Inflammatory macrophage treated with lipopolysaccharide for 1 hour (primary cell): ENCODE measurements around the gene GSTM1.
"Not testable (repeated sequence)": the region's sequence is repeated elsewhere in the genome, so short reads cannot be mapped to it uniquely, and the experiment has no call there.

Source experiments
- DNase-seq, 2 donors: peaks; one replicate each; pipeline ENCODE4 v3.0.0-alpha.2; 2020 to 2022

GSTM1 gene

DNA sequence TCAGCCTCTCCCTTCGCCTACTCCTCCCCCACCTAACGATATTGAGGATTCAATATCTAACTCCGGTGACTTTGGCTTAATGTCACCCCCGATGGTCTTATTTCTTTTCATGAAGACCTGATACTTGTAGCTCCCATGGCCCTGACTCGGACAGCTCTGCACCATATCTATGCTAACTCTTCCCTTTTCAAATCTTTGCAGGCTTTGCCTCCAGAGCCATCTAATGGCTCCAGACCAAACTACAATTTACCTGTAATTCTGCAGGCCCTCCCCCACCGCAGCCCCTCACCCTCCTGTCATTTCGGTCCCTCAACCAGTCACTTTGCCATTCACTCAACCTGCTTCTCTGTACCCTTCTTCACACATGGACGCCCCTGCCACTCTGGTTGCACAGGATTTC, 16.6 kb downstream of the GSTM1 start:
- no peak for DNase-seq

GRCh38 chr1:109705411-109705810, 17.8 kb downstream of the GSTM1 start:
- DNase-seq = no peak

GRCh38 chr1:109708949-109709348, 21.3 kb downstream of the GSTM1 start:
- not testable (repeated sequence) for DNase-seq

GRCh38 chr1:109709822-109710221, 22.2 kb downstream of the GSTM1 start:
- DNase-seq = not testable (repeated sequence)

GRCh38 chr1:109711593-109712320, 24.1 kb downstream of the GSTM1 start, which contains the start of gene GSTM5:
Gene GSTM5, plus strand, starts transcription at chr1:109712251. Its CDS starts 62 bp downstream, at chr1:109712313.
- DNase-seq = not testable (repeated sequence)

- DNase-seq = no peak
These were observed 24.8 kb downstream of the GSTM1 start for GRCh38 chr1:109712321-109712864.

DNA sequence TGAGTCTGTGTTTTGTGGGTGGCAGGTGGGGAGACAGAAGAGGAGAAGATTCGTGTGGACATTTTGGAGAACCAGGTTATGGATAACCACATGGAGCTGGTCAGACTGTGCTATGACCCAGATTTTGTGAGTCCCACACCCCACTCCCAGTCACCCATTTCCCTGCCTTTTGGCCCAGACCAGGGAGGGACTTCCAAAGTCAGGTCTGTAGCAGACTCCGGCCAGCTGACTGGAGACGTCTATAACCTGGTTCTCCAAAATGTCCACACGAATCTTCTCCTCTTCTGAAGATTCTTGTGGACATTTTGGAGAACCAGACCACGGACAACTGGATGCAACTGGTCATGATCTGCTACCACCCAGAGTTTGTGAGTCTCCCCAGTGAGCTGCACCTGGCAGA, 26.0 kb downstream of the GSTM1 start:
- DNase-seq = no peak

DNA sequence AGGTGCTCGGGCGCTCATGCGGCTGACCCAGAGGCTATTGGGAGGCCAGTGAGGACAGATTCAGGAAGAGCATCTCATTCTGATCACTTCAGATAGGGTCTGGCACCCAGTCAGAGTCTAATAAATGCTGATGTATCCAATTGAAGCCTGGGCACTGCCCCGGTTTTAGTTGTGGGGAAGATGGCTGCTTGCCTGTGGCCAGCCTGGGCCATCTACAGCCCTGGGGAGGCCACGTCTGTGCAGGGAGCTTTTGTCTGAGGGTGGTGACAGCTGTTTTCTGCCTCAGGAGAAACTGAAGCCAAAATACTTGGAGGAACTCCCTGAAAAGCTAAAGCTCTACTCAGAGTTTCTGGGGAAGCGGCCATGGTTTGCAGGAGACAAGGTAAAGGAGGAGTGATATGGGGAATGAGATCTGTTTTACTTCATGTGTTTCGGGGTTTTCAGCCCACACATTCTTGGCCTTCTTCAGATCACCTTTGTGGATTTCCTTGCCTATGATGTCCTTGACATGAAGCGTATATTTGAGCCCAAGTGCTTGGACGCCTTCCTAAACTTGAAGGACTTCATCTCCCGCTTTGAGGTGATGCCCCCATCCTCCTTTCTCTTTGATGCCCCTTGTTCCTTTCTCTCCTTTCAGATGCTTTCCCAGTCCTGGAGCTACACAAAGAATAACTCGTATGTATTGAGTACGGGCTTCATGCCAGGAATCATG, 27.2 kb downstream of the GSTM1 start:
- DNase-seq = no peak

- DNase-seq = no peak
These were observed 28.5 kb downstream of the GSTM1 start for GRCh38 chr1:109716121-109716520.

- no peak for DNase-seq
These were observed 29.0 kb downstream of the GSTM1 start for GRCh38 chr1:109716570-109717090.

GRCh38 chr1:109717729-109718128, 30.1 kb downstream of the GSTM1 start:
- DNase-seq = no peak

DNA sequence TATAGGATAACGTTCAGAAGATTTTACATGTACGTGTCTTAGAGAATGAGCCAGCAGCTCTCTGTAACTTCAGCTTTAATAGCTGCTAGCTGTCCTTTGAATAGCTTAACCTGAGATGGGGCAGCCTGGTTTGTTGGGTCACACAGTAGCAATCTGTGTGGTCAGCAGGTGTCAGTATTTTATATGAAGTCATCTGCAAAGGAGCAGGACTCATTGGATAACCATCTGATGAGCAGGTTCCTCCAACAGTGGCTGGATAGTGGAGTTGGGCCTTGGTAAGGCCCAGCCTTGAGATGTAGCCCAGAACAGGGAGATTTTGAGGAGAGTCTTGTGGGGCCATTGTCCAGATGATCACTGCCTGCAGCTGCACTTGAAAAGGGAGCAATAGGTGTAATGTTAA, 30.9 kb downstream of the GSTM1 start:
- no peak for DNase-seq

DNA sequence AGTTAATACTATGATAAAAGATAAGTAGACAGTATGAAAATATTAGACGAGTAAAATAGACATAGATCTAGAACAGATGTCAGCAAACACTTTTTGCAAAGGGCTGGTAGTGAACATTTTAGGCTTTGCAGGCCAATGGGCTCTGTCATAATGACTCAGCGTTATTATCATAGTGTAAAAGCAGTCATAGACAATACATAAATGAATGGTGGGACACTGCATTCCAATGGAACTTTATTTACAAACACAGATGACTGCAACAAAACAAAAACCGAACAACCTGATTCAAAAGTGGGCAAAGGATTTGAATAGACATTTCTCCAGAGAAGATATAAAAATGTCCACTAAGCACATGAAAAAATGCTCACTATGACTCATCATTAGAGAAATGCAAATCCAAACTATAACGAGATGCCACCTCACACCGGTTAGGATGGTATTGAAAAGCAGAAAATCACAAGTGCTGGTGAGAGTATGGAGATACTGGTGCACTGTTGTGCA, 31.8 kb downstream of the GSTM1 start:
- DNase-seq = no peak

DNA sequence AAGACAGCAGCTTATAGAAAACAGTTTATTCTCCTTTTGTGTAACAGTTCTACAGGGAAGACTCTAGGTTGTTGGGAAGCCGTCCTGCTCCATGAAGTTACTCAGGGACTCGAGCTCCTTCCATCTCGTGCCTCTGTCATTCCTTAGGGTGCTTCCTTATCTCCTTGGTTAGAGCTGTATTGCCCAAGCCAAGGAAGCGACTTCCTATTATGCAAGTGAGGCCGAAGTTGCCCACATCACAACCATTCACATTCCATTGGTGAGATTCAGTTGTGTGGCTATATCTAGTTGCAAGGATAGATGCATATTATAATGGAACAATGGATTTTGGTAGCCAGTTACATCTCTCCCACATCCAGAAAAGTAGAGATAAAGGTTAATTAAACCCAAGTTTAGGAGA, 33.4 kb downstream of the GSTM1 start:
- DNase-seq = peak in 1 of 2 donors; percentile 28

DNA sequence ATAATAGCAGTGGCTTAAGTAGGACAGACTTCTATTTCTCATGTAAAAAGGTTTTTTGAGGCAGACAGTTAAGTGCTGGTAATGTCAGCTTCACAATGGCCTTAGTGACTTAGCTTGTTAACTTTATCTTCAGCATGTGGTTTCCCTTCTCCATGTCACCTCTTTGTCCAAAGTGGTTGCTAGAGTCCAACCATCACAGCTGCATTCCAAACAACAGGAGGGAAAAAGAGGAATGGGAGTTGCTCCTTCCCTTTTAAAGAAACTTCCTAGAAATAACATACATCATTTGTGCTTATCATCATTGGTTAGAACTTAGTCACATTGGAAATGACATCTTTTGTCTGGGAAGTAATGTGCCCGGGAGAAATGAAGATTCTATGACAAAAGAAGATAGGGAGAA, 34.4 kb downstream of the GSTM1 start:
- no peak for DNase-seq

GRCh38 chr1:109722908-109723691, 35.5 kb downstream of the GSTM1 start:
- no peak for DNase-seq

DNA sequence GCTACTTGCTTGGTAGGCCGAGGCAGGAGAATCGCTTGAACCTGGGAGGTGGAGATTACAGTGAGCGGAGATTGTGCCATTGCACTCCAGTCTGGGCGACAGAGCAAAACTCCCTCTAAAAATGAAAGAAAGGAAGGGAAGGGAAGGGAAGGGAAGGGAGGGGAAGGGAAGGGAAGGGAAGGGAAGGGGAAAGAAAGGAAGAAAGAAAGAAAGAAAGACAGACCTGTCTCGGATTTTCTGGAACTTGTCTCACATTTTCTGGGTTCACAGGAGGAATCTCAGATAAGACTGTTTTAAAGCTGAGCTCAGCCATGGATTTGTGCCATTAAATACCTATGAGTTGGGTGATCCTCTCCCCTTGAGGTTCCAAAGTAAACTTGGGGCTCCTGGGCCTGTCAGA, 37.3 kb downstream of the GSTM1 start:
- DNase-seq = no peak

DNA sequence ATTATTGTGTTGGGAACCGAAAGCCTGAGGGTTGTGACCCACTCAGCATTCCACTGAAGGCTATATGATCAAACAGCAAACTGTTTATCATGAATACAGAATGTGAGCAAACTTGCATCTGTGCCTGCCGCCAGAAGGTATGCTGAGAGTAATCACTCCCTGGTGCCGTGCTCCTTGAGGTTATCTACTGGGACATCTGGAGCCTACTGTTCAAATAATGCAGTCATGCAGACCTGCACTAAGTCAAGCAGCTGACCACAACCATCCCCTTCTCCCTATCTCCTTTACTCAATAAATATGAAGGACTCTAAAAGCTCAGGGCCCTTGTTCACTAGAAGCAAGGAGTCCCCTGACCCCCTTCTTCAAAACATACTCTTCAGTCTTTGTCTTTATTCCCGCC, 37.9 kb downstream of the GSTM1 start:
- DNase-seq = no peak

GRCh38 chr1:109726007-109726406, 38.4 kb downstream of the GSTM1 start:
- no peak for DNase-seq

- DNase-seq = no peak
These were observed 39.2 kb downstream of the GSTM1 start for GRCh38 chr1:109726728-109727373.

GRCh38 chr1:109728870-109729269, 41.3 kb downstream of the GSTM1 start:
- no peak for DNase-seq

GRCh38 chr1:109730666-109731065, 43.0 kb downstream of the GSTM1 start:
- DNase-seq = no peak
